H9 (cell line): ENCODE results near the gene DOCK11. TPM values are rescaled to one million over a fixed set of nuclear protein-coding genes. Genes with fewer than 3 reads are reported as not detected.
"Not testable (repeated sequence)": the region's sequence is repeated elsewhere in the genome, so short reads cannot be mapped to it uniquely, and the experiment has no call there.

Experiments used
- DNase-seq: peaks from one replicate; pipeline ENCODE4 v3.0.0-alpha.2; 2017
- H2AFZ ChIP-seq: one replicate; pipeline ENCODE4 v1.6.1; 2013; ENCODE audit warnings: mild to moderate bottlenecking, low read length, control low read depth, moderate library complexity
- H2AK5ac ChIP-seq: 2 replicates; pipeline ENCODE4 v1.6.1; 2013; ENCODE audit warnings: low read length, control low read depth, mixed read lengths; ENCODE audit not compliant: insufficient read length
- H2BK120ac ChIP-seq: one replicate; pipeline ENCODE4 v1.6.1; 2013; ENCODE audit warnings: low read depth, mild to moderate bottlenecking, low read length, control low read depth, inconsistent platforms; ENCODE audit not compliant: poor library complexity, severe bottlenecking
- H2BK12ac ChIP-seq: 2 replicates; pipeline ENCODE4 v1.6.1; 2013; ENCODE audit warnings: low read length, control low read depth, mixed read lengths, low read depth; ENCODE audit not compliant: insufficient read length
- H2BK15ac ChIP-seq: 2 replicates; pipeline ENCODE4 v1.6.1; 2013; ENCODE audit warnings: low read depth, low read length, control low read depth
- H2BK20ac ChIP-seq: one replicate; pipeline ENCODE4 v1.6.1; 2013; ENCODE audit warnings: low read depth, mild to moderate bottlenecking, low read length, control low read depth, inconsistent platforms; ENCODE audit not compliant: poor library complexity, severe bottlenecking
- H2BK5ac ChIP-seq: 2 replicates; pipeline ENCODE4 v1.6.1; 2013; ENCODE audit warnings: low read length, control low read depth, mixed read lengths; ENCODE audit not compliant: insufficient read length
- H3K14ac ChIP-seq: 2 replicates; pipeline ENCODE4 v1.6.1; 2013; ENCODE audit warnings: low read length, control low read depth; ENCODE audit not compliant: insufficient read depth
- H3K18ac ChIP-seq: 2 replicates; pipeline ENCODE4 v1.6.1; 2013; ENCODE audit warnings: low read depth, mild to moderate bottlenecking, mixed read lengths, low read length, control low read depth; ENCODE audit not compliant: insufficient read length
- H3K23ac ChIP-seq: 2 replicates; pipeline ENCODE4 v1.6.1; 2013; ENCODE audit warnings: low read length, control low read depth, mixed read lengths, low read depth; ENCODE audit not compliant: insufficient read length
- H3K23me2 ChIP-seq: 2 replicates; pipeline ENCODE4 v1.6.1; 2013; ENCODE audit warnings: low read depth, mild to moderate bottlenecking, mixed read lengths, low read length, control low read depth; ENCODE audit not compliant: insufficient read length, poor library complexity, severe bottlenecking
- H3K27ac ChIP-seq: 2 replicates; pipeline ENCODE4 v1.5.1; 2013; ENCODE audit warnings: low read length, control low read depth, mixed read lengths, low read depth; ENCODE audit not compliant: insufficient read length
- H3K27me3 ChIP-seq: 2 replicates; pipeline ENCODE4 v1.6.1; 2013; ENCODE audit warnings: low read length, control low read depth, inconsistent platforms; ENCODE audit not compliant: insufficient read depth
- H3K4ac ChIP-seq: 2 replicates; pipeline ENCODE4 v1.6.1; 2013; ENCODE audit warnings: low read depth, mild to moderate bottlenecking, control low read depth, inconsistent platforms, low read length, moderate library complexity
- H3K4me1 ChIP-seq: 2 replicates; pipeline ENCODE4 v1.6.1; 2013; ENCODE audit warnings: low read length, control low read depth, inconsistent platforms; ENCODE audit not compliant: insufficient read depth
- H3K4me2 ChIP-seq: 2 replicates; pipeline ENCODE4 v1.6.1; 2013; ENCODE audit warnings: low read length, control low read depth, mixed read lengths; ENCODE audit not compliant: insufficient read length, insufficient read depth
- H3K56ac ChIP-seq: 2 replicates; pipeline ENCODE4 v1.6.1; 2013; ENCODE audit warnings: low read depth, mild to moderate bottlenecking, mixed read lengths, low read length, control low read depth; ENCODE audit not compliant: insufficient read length
- H3K79me1 ChIP-seq: 2 replicates; pipeline ENCODE4 v1.6.1; 2013; ENCODE audit warnings: low read depth, mild to moderate bottlenecking, moderate library complexity, low read length, control low read depth, inconsistent platforms; ENCODE audit not compliant: insufficient read depth, poor library complexity, severe bottlenecking
- H3K79me2 ChIP-seq: 2 replicates; pipeline ENCODE4 v1.6.1; 2013; ENCODE audit warnings: low read length, control low read depth, inconsistent platforms; ENCODE audit not compliant: insufficient read depth
- H3K9ac ChIP-seq: 2 replicates; pipeline ENCODE4 v1.6.1; 2013; ENCODE audit warnings: low read length, control low read depth, mixed read lengths; ENCODE audit not compliant: insufficient read length; ENCODE audit errors: extremely low read depth
- H3K9me3 ChIP-seq: one replicate; pipeline ENCODE4 v1.6.1; 2013; ENCODE audit warnings: low read depth, low read length, inconsistent platforms; ENCODE audit not compliant: control insufficient read depth
- H3T11ph ChIP-seq: one replicate; pipeline ENCODE4 v1.6.1; 2013; ENCODE audit warnings: mild to moderate bottlenecking, low read length, control low read depth, inconsistent platforms
- H4K20me1 ChIP-seq: one replicate; pipeline ENCODE4 v1.6.1; 2013; ENCODE audit not compliant: control insufficient read depth, insufficient read length, insufficient read depth
- H4K5ac ChIP-seq: 2 replicates; pipeline ENCODE4 v1.6.1; 2013; ENCODE audit warnings: low read depth, mild to moderate bottlenecking, mixed read lengths, low read length, control low read depth; ENCODE audit not compliant: insufficient read length
- H4K8ac ChIP-seq: replicated peaks from 2 replicates; pipeline ENCODE4 v1.6.1; 2013; ENCODE audit warnings: low read length, control low read depth, mixed read lengths, low read depth; ENCODE audit not compliant: insufficient read length
- H4K91ac ChIP-seq: 2 replicates; pipeline ENCODE4 v1.6.1; 2013; ENCODE audit warnings: low read depth, mild to moderate bottlenecking, moderate library complexity, mixed read lengths, low read length, control low read depth; ENCODE audit not compliant: insufficient read length
- H3K27ac Mint-ChIP-seq, 3 experiments: 2 replicates in 2 of 3; 3 replicates in 1 of 3; pipeline ENCODE4 v1.8.0; 2020 to 2021; ENCODE audit warnings: mixed read lengths in 3 of 3, mild to moderate bottlenecking in 1 of 3, moderate library complexity in 1 of 3
- H3K27me3 Mint-ChIP-seq: 2 replicates; pipeline ENCODE4 v1.8.0; 2021; ENCODE audit warnings: low read depth, mild to moderate bottlenecking, moderate library complexity, mixed read lengths
- H3K36me3 Mint-ChIP-seq, 3 experiments: 2 replicates in 2 of 3; 3 replicates in 1 of 3; pipeline ENCODE4 v1.8.0; 2020 to 2021; ENCODE audit warnings: low read depth in 3 of 3, mixed read lengths in 3 of 3; ENCODE audit not compliant: insufficient read depth in 1 of 3
- H3K4me1 Mint-ChIP-seq, 2 experiments: 2 replicates each; pipeline ENCODE4 v1.8.0; 2020; ENCODE audit warnings: mixed read lengths in 2 of 2
- H3K4me3 Mint-ChIP-seq, 2 experiments: 2 replicates in 1 of 2; 3 replicates in 1 of 2; pipeline ENCODE4 v1.8.0; 2020 to 2021; ENCODE audit warnings: mild to moderate bottlenecking in 2 of 2, mixed read lengths in 2 of 2, moderate library complexity in 1 of 2
- H3K9me3 Mint-ChIP-seq, 2 experiments: 2 replicates in 1 of 2; 3 replicates in 1 of 2; pipeline ENCODE4 v1.8.0; 2020; ENCODE audit warnings: mild to moderate bottlenecking in 2 of 2, mixed read lengths in 2 of 2, moderate library complexity in 1 of 2
- CTCF ChIP-seq: fragments of 200-600 bp; sonication (generic); conservative IDR thresholded peaks from 3 replicates; pipeline ENCODE4 v1.8.0; 2021; ENCODE audit warnings: antibody characterized with exemption, mild to moderate bottlenecking
- WGBS: extraction: QIAGEN DNeasy Blood & Tissue Kit; methylation state at CpG from one replicate; pipeline ENCODE4 v1.1.7; 2013; ENCODE audit warnings: missing lambda C conversion rate, low lambda C conversion rate, mixed read lengths; ENCODE audit not compliant: insufficient read length; ENCODE audit errors: extremely low coverage; 5-methylcytosine and 5-hydroxymethylcytosine counted together
- total RNA-seq: library from RNA; stranded (reverse); gene quantifications from 2 replicates; pipeline ENCODE4 v1.2.1, GENCODE V29; 2021

The DOCK11 gene
- total RNA-seq, 1 experiment from 2014 or later, result 6.2 TPM

DNA sequence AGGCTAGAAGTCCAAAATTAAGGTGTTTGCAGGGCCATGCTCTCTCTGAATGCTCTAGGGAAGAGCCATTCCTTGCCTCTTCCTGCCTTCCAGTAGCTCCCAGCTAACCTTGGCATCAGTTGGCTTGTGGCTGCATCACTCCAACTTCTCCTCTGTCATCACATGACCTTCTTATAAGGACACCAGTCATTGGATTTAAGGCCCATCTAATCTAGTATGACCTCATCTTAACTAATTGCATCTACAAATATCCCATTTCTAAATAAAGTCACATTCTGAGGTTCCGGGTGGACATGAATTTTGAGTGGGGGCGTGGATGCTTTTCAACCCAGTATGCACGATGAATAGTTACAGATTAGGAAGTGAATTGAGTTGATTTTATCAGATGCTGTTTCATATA, 89.7 kb downstream of the DOCK11 start:
- no peaks in the 10 kb centered on the region for H3K27me3 Mint-ChIP-seq
- no CpG with 5 or more reads among the region's 3 CpGs for WGBS

DNA sequence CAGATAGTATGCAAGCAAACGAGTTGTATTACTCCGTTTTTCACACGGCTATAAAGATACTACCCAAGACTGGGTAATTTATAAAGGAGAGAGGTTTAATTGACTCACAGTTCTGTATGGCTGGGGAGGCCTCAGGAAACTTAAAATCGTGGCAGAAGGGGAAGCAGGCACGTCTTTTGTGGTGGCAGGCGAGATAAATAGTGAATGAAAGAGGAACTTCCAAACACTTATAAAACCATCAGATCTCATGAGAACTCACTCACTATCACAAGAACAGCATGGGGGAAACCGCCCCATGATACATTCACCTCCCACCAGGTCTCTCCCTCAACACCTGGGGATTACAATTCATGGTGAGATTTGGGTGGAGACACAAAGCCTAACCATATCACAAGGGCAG, 90.6 kb downstream of the DOCK11 start:
- H3K27ac ChIP-seq, H4K91ac ChIP-seq, H2BK15ac ChIP-seq, DNase-seq, H3T11ph ChIP-seq, H3K79me1 ChIP-seq, H3K79me2 ChIP-seq, H3K4me2 ChIP-seq, H3K36me3 Mint-ChIP-seq, H3K23ac ChIP-seq, H3K27me3 Mint-ChIP-seq, H3K27me3 ChIP-seq, H4K5ac ChIP-seq, H2AFZ ChIP-seq, H3K4me3 Mint-ChIP-seq, H2BK20ac ChIP-seq, H2BK5ac ChIP-seq, H3K4me1 Mint-ChIP-seq, H3K14ac ChIP-seq, H3K27ac Mint-ChIP-seq, H2BK12ac ChIP-seq, H3K18ac ChIP-seq, H3K56ac ChIP-seq, H2BK120ac ChIP-seq, H3K4me1 ChIP-seq, H3K9ac ChIP-seq, H4K8ac ChIP-seq, H2AK5ac ChIP-seq, H4K20me1 ChIP-seq, H3K23me2 ChIP-seq, H3K4ac ChIP-seq: not testable (repeated sequence)
- peaks cover 42% of the 10 kb centered on the region for H3K9me3 ChIP-seq
- H3K9me3 Mint-ChIP-seq, result peaks cover 4 to 55% of the 10 kb centered on the region in 2 experiments
- WGBS, result no CpG with 5 or more reads among the region's 7 CpGs

More for the DNA sequence above, 89.7 kb downstream of the DOCK11 start:
- Histone ChIP-seq H2BK12ac (no peak overlapping the region), H2BK20ac (no peak overlapping the region), H3K27ac (no peak overlapping the region), H3K14ac (no peak overlapping the region), H4K20me1 (no peaks in the 10 kb centered on the region), H3K4me2 (no peak overlapping the region), H2AK5ac (no peak overlapping the region), H3K9ac (no peak overlapping the region), H3K9me3 (peaks cover 33% of the 10 kb centered on the region), H3K23ac (no peak overlapping the region), H2BK5ac (no peak overlapping the region), H3K4me1 (no peaks in the 10 kb centered on the region), H3K56ac (no peak overlapping the region), H4K8ac (no peak overlapping the region), H3K4ac (no peak overlapping the region), H2AFZ (no peak overlapping the region), H4K5ac (no peak overlapping the region), H2BK120ac (no peak overlapping the region), H3T11ph (no peak overlapping the region), H3K27me3 (no peaks in the 10 kb centered on the region), H4K91ac (no peak overlapping the region), H3K79me2 (no peaks in the 10 kb centered on the region), H3K18ac (no peak overlapping the region), H3K79me1 (no peaks in the 10 kb centered on the region), H2BK15ac (no peak overlapping the region), H3K23me2 (no peaks in the 10 kb centered on the region)
- H3K4me1 Mint-ChIP-seq, result no peaks in the 10 kb centered on the region
- no peak for DNase-seq
- peaks cover 2 to 7% (median 4%) of the 10 kb centered on the region in 3 experiments; a peak in 4 of 7 replicates for H3K36me3 Mint-ChIP-seq
- no peak overlapping the region for H3K4me3 Mint-ChIP-seq
- TF ChIP-seq CTCF, result no peak
- no peak overlapping the region for H3K27ac Mint-ChIP-seq
- H3K9me3 Mint-ChIP-seq, result peaks cover 6 to 54% of the 10 kb centered on the region in 2 experiments
